B cell (primary cell): ENCODE measurements around the gene MPL. TPM values are rescaled to one million over a fixed set of nuclear protein-coding genes. Genes with fewer than 3 reads are reported as not detected.

Experiments used
- ATAC-seq: fragments of 200-7000 bp; cut with Tn5 transposase; one replicate; pipeline ENCODE4 v1.10.0; 2021; ENCODE audit warnings: low read depth, mild to moderate bottlenecking, moderate number of reproducible peaks, moderate library complexity
- CTCF ChIA-PET: fragments of 350-600 bp; sonication (Branson Sonifier 250); formaldehyde crosslinking; loops from one replicate; lab custom pipeline; 2021; ENCODE audit warnings: antibody characterized with exemption, inconsistent platforms; lab: Charles Lee
- POLR2A ChIA-PET: fragments of 350-600 bp; sonication (Branson Sonifier 250); formaldehyde crosslinking; loops from one replicate; lab custom pipeline; 2021; ENCODE audit warnings: antibody characterized with exemption; lab: Charles Lee
- DNase-seq: peaks from one replicate; pipeline ENCODE4 v3.0.0; 2013
- H2AFZ ChIP-seq: 2 replicates; pipeline ENCODE4 v1.6.1; 2012; ENCODE audit warnings: mild to moderate bottlenecking, low read depth, low read length; ENCODE audit not compliant: insufficient read depth, poor library complexity, severe bottlenecking
- H3K27ac ChIP-seq, 2 donors: 1 replicate in 1 of 2; 2 replicates in 1 of 2; pipeline ENCODE4 v1.5.1; 2012 to 2013; ENCODE audit warnings: low read length in 2 of 2, mild to moderate bottlenecking in 2 of 2, moderate library complexity in 1 of 2
- H3K27me3 ChIP-seq, 4 experiments: fragments of 200-600 bp in 1 of 4; sonication (generic) in 1 of 4; replicated peaks in 1 of 4; 1 replicate in 2 of 4; 2 replicates in 2 of 4; pipeline versions ENCODE4 v1.6.1 to v1.7.0; 2013 to 2016; ENCODE audit warnings: low read length in 3 of 4, mild to moderate bottlenecking in 2 of 4, mixed read lengths in 1 of 4, moderate library complexity in 1 of 4; ENCODE audit not compliant: insufficient read depth in 4 of 4, control insufficient read depth in 3 of 4; ENCODE audit errors: control extremely low read depth in 1 of 4
- H3K36me3 ChIP-seq, 2 experiments: replicated peaks in 1 of 2; 1 replicate in 1 of 2; 2 replicates in 1 of 2; pipeline versions ENCODE4 v1.6.1 to v1.7.1; 2013; ENCODE audit warnings: low read length in 1 of 2; ENCODE audit not compliant: insufficient read depth in 2 of 2, control insufficient read depth in 1 of 2; ENCODE audit errors: control extremely low read depth in 1 of 2, extremely low read depth in 1 of 2
- H3K4me1 ChIP-seq, 2 donors: fragments of 200-600 bp in 1 of 2; sonication (generic) in 1 of 2; 1 replicate in 1 of 2; 2 replicates in 1 of 2; pipeline versions ENCODE4 v1.5.1 to v1.6.1; 2013 to 2017; ENCODE audit warnings: low read length in 2 of 2; ENCODE audit not compliant: control insufficient read depth in 2 of 2, insufficient read depth in 2 of 2
- H3K4me2 ChIP-seq: replicated peaks from 2 replicates; pipeline ENCODE3; 2012; ENCODE audit warnings: mild to moderate bottlenecking, low read depth, low read length; ENCODE audit not compliant: poor library complexity, severe bottlenecking
- H3K4me3 ChIP-seq, 5 experiments: fragments of 200-600 bp in 1 of 5; sonication (generic) in 1 of 5; 1 replicate in 3 of 5; 2 replicates in 2 of 5; pipeline versions ENCODE4 v1.5.1 to v1.7.0; 2011 to 2016; ENCODE audit warnings: low read length in 4 of 5, mild to moderate bottlenecking in 4 of 5, low read depth in 2 of 5, control low read depth in 1 of 5, moderate library complexity in 1 of 5; ENCODE audit not compliant: insufficient read depth in 1 of 5; ENCODE audit errors: control extremely low read depth in 1 of 5, extremely low read depth in 1 of 5
- H3K79me2 ChIP-seq: fragments of 200-600 bp; sonication (generic); one replicate; pipeline ENCODE4 v1.6.0; 2016; ENCODE audit warnings: low read length; ENCODE audit not compliant: control insufficient read depth, insufficient read depth
- H3K9ac ChIP-seq: fragments of 200-600 bp; sonication (generic); 2 replicates; pipeline ENCODE4 v1.6.1; 2017; ENCODE audit warnings: mild to moderate bottlenecking, low read length, moderate library complexity
- H3K9me3 ChIP-seq, 3 donors: one replicate each; pipeline versions ENCODE4 v1.6.1 to v1.7.1; 2013; ENCODE audit warnings: low read length in 2 of 3; ENCODE audit not compliant: control insufficient read depth in 2 of 3, insufficient read depth in 1 of 3; ENCODE audit errors: control extremely low read depth in 1 of 3
- H4K20me1 ChIP-seq: 2 replicates; pipeline ENCODE4 v1.6.0; 2012; ENCODE audit warnings: mild to moderate bottlenecking, low read length; ENCODE audit not compliant: insufficient read depth, control insufficient read depth, poor library complexity, severe bottlenecking
- H3K27ac Mint-ChIP-seq: one replicate; pipeline ENCODE4 v1.8.0; 2021; ENCODE audit warnings: mixed read lengths
- H3K27me3 Mint-ChIP-seq: one replicate; pipeline ENCODE4 v1.8.0; 2021; ENCODE audit warnings: mixed read lengths
- H3K4me1 Mint-ChIP-seq: one replicate; pipeline ENCODE4 v1.8.0; 2021; ENCODE audit warnings: mixed read lengths
- H3K4me3 Mint-ChIP-seq: one replicate; pipeline ENCODE4 v1.8.0; 2021; ENCODE audit warnings: mixed read lengths
- H3K9me3 Mint-ChIP-seq: one replicate; pipeline ENCODE4 v1.8.0; 2022; ENCODE audit warnings: mixed read lengths; ENCODE audit not compliant: insufficient read depth
- CTCF ChIP-seq: fragments of 200-600 bp; IDR thresholded peaks from one replicate; pipeline ENCODE4 v1.8.0; 2022; ENCODE audit warnings: antibody characterized with exemption, mild to moderate bottlenecking
- EZH2 ChIP-seq: IDR thresholded peaks from 2 replicates; pipeline ENCODE4 v1.6.1; 2012; ENCODE audit warnings: borderline replicate concordance, low read depth, mild to moderate bottlenecking, moderate library complexity, low read length; ENCODE audit not compliant: insufficient read depth, poor library complexity, severe bottlenecking
- WGBS: methylation state at CpG from one replicate; pipeline ENCODE4 v1.1.5; 2013; ENCODE audit warnings: missing lambda C conversion rate; ENCODE audit not compliant: insufficient coverage; 5-methylcytosine and 5-hydroxymethylcytosine counted together
- intact Hi-C: fragments of 100-400 bp; cut with micrococcal nuclease; formaldehyde crosslinking; loops from one replicate; pipeline ENCODE4 v1.10.0; 2022
- polyA plus RNA-seq: library from polyadenylated mRNA; depleted of rRNA; stranded (reverse); fragments of >200 nt; gene quantifications from 2 replicates; pipeline ENCODE4 v1.2.3, GENCODE V29; 2012
- total RNA-seq, 2 donors: library from RNA; stranded (reverse); fragments of 120-200 nt in 1 of 2; gene quantifications; 1 replicate in 1 of 2; 2 replicates in 1 of 2; pipeline versions ENCODE4 v1.2.3 to v1.2.4, GENCODE V29; 2013 to 2022

Gene MPL
- total and polyA plus RNA-seq, 2 donors (not counting 1 experiment from before 2014, with no cell fraction given): not detected

DNA sequence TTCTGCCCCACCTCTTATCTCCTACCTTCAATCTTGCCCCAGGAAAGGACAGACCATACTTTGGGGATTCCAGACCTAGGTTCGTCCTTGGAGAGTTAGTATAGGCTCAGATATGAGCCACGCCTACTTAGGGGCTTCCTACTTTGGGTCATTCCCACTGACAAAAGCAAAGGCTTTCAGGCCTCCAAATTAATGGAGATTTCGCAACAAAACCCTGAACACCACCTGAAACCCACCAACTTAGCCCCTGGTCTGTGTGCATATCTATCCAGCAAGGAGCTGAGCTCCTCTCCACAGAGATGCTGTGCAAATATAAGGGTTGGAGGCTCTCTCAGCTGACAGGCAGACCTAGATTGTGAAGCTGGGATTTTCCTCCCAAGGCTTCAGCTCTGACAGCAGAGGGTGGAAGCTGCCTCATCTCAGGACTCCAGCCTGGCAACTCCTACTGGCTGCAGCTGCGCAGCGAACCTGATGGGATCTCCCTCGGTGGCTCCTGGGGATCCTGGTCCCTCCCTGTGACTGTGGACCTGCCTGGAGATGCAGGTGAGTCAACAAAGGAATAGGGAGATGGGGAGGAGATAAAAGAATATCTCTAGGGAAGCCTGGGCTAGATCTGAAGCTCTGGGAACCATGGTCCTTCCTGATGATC, 2.1 kb downstream of the MPL start:
- Mint-ChIP-seq H3K27me3 (no peaks in the 10 kb centered on the region), H3K4me1 (no peaks in the 10 kb centered on the region), H3K9me3 (no peaks in the 10 kb centered on the region), H3K27ac (no peak overlapping the region), H3K4me3 (no peak overlapping the region)
- Histone ChIP-seq H2AFZ (no peak overlapping the region), H3K4me2 (no peak overlapping the region), H3K79me2 (no peaks in the 10 kb centered on the region), H3K27me3 (peaks cover 0 to 3% (median 0%) of the 10 kb centered on the region in 4 experiments), H4K20me1 (no peaks in the 10 kb centered on the region), H3K9ac (no peak overlapping the region), H3K27ac (no peak overlapping the region), H3K36me3 (no peaks in the 10 kb centered on the region), H3K4me1 (no peaks in the 10 kb centered on the region), H3K9me3 (no peaks in the 10 kb centered on the region), H3K4me3 (no peak overlapping the region)
- intact Hi-C loops: no loop called here
- ATAC-seq: no peak
- CTCF ChIA-PET: interaction anchor here (1.0 kb wide), 1 partner anchor 75 kb away, joined by 3 read pairs; no protein-coding TSS in a partner anchor
- no peak for TF ChIP-seq CTCF
- TF ChIP-seq EZH2: no peak
- no peak for DNase-seq
- POLR2A ChIA-PET: no interaction called here
- WGBS: 92% methylated on average over 5 of the region's 6 CpGs

DNA sequence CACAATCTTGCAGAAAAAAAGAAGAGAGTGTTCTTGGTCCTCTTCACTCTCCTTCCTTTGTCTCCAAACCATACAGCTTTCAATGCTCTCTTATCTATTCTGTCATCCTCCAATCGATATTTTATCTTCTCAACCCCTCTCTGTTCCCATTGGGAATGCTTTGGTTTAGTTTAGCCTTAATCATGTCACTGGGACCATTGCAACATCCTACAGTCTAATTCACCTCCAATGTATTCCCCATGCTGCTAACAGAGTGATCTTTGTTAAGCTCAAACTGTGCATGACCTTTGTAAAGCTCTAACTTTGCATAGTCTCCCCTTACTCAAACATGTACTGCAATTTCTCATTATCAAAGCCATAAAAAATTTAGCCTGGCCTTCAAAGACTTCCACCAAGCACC, 2.9 kb downstream of the MPL start:
- no peak overlapping the region for H3K27ac Mint-ChIP-seq
- no peaks in the 10 kb centered on the region for H3K27me3 Mint-ChIP-seq
- TF ChIP-seq EZH2 (no peak), CTCF (no peak)
- H3K79me2 ChIP-seq: no peaks in the 10 kb centered on the region
- no peaks in the 10 kb centered on the region for H3K36me3 ChIP-seq
- H3K4me1 Mint-ChIP-seq: no peaks in the 10 kb centered on the region
- no peak overlapping the region for H3K4me2 ChIP-seq
- no peaks in the 10 kb centered on the region for H3K4me1 ChIP-seq
- H3K27me3 ChIP-seq: peaks cover 0 to 3% (median 0%) of the 10 kb centered on the region in 4 experiments
- DNase-seq (no peak), ATAC-seq (no peak)
- CTCF ChIA-PET: interaction anchor here (1.0 kb wide), 1 partner anchor 74 kb away, joined by 3 read pairs; no protein-coding TSS in a partner anchor
- no peak overlapping the region for H3K4me3 Mint-ChIP-seq
- intact Hi-C loops: no loop called here
- POLR2A ChIA-PET: no interaction called here
- H4K20me1 ChIP-seq: no peaks in the 10 kb centered on the region
- no peak overlapping the region for H2AFZ ChIP-seq
- no CpG with 5 or more reads among the region's 1 CpG for WGBS
- H3K4me3 ChIP-seq: no peak overlapping the region
- H3K9me3 Mint-ChIP-seq: no peaks in the 10 kb centered on the region
- no peak overlapping the region for H3K27ac ChIP-seq
- no peaks in the 10 kb centered on the region for H3K9me3 ChIP-seq
- no peak overlapping the region for H3K9ac ChIP-seq
